ENCODE measurements around the gene CACNG7. TPM values are rescaled to one million over a fixed set of nuclear protein-coding genes. Genes with fewer than 3 reads are reported as not detected.
A peak's percentile ranks its signal among the peaks of the same experiment; 100 is the strongest.

The CACNG7 gene
- total RNA-seq, 2 experiments from 2014 or later: not detected

DNA sequence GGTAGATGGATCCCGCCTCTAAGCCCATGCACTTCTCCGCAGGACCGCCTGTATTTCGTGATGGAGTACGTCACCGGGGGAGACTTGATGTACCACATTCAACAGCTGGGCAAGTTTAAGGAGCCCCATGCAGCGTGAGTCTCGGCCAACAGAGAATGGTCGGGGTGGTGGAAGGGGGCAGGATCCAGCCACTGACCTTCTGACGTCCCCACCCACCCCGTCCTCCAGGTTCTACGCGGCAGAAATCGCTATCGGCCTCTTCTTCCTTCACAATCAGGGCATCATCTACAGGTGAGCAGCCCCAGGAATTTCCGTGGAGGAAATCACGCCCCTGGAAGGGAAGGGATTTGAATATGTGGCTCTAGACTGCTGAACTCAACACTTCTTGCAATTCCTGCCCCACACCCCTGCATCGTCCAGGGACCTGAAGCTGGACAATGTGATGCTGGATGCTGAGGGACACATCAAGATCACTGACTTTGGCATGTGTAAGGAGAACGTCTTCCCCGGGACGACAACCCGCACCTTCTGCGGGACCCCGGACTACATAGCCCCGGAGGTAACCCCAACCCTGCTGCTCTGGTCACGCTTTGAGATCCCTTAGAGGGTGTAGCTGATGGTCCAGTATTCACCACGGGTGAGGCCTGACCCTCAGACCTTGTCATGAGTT, 8.8 kb upstream of the CACNG7 start:
- intact Hi-C loops (cut with micrococcal nuclease; ENCODE audit: unreplicated experiment): no loop called here
- no peak for TF ChIP-seq EZH2phosphoT487 (IDR thresholded peaks at IDR 0.05; ENCODE audit: borderline replicate concordance, low read depth, low read length)
- TF ChIP-seq CTCF (conservative IDR thresholded peaks at IDR 0.05; ENCODE audit: low read length): no peak
- POLR2A ChIA-PET: no interaction called here
- Histone ChIP-seq H3K36me3 (ENCODE audit: insufficient read depth, low read length) (no peaks in the 10 kb centered on the region), H4K20me1 (ENCODE audit: insufficient read depth, low read length) (no peaks in the 10 kb centered on the region), H3K9me3 (ENCODE audit: low read length) (no peaks in the 10 kb centered on the region), H2AFZ (ENCODE audit: low read length) (no peak overlapping the region), H3K4me1 (ENCODE audit: insufficient read depth, low read length, poor library complexity, severe bottlenecking) (no peaks in the 10 kb centered on the region), H3K4me2 (ENCODE audit: low read length) (no peak overlapping the region), H3K9me2 (ENCODE audit: insufficient read depth, low read length) (no peaks in the 10 kb centered on the region), H3K79me2 (ENCODE audit: insufficient read depth, low read depth, low read length) (no peaks in the 10 kb centered on the region), H3K4me3 (ENCODE audit: low read depth, low read length, poor library complexity, severe bottlenecking) (no peak overlapping the region), H3K27ac (ENCODE audit: low read depth, low read length, poor library complexity, severe bottlenecking) (no peak overlapping the region)
- CTCF ChIA-PET (ENCODE audit: unreplicated experiment): no interaction called here
- BruUV-seq (replicated peaks): no TSS peak
- DNase-seq (ENCODE audit: low spot score): no peak

GRCh38 chr19:53903055-53903680, 5.9 kb upstream of the CACNG7 start:
- H3K36me3 ChIP-seq (ENCODE audit: insufficient read depth, low read length): no peaks in the 10 kb centered on the region
- no peaks in the 10 kb centered on the region for H3K79me2 ChIP-seq (ENCODE audit: insufficient read depth, low read depth, low read length)
- H4K20me1 ChIP-seq (ENCODE audit: insufficient read depth, low read length): no peaks in the 10 kb centered on the region
- no peak overlapping the region for H3K4me3 ChIP-seq (ENCODE audit: low read depth, low read length, poor library complexity, severe bottlenecking)
- no peak overlapping the region for H3K27ac ChIP-seq (ENCODE audit: low read depth, low read length, poor library complexity, severe bottlenecking)
- CTCF ChIA-PET (ENCODE audit: unreplicated experiment): no interaction called here
- TF ChIP-seq CTCF (conservative IDR thresholded peaks at IDR 0.05; ENCODE audit: low read length) (no peak), EZH2phosphoT487 (IDR thresholded peaks at IDR 0.05; ENCODE audit: borderline replicate concordance, low read depth, low read length) (no peak)
- BruUV-seq (replicated peaks): no TSS peak
- POLR2A ChIA-PET: no interaction called here
- no peaks in the 10 kb centered on the region for H3K4me1 ChIP-seq (ENCODE audit: insufficient read depth, low read length, poor library complexity, severe bottlenecking)
- H3K4me2 ChIP-seq (ENCODE audit: low read length): no peak overlapping the region
- H3K9me3 ChIP-seq (ENCODE audit: low read length): no peaks in the 10 kb centered on the region
- H3K9me2 ChIP-seq (ENCODE audit: insufficient read depth, low read length): no peaks in the 10 kb centered on the region
- no peak overlapping the region for H2AFZ ChIP-seq (ENCODE audit: low read length)
- peak; percentile 59 for DNase-seq (ENCODE audit: low spot score)
- intact Hi-C loops (cut with micrococcal nuclease; ENCODE audit: unreplicated experiment): no loop called here

DNA sequence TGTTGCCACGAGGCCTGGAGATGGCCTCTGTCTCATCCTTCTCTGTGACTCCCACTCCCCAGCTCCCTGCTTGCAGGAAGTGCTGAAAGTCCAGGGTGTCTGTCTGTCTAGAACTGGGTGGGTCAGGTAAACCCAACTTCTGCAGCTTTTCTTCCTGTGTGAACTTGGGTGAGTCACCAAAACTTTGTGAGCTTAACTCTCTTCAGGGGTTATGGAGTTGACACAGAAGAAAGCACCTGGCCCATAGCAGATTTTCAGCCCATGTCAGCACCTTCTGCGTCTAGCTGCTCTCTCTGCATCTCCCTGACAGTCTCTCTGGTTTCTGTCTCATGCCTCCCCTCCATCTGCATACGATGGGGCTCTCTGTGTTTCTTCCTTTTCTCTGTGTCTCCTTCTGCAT, 4.2 kb upstream of the CACNG7 start:
- H3K4me1 ChIP-seq (ENCODE audit: insufficient read depth, low read length, poor library complexity, severe bottlenecking): no peaks in the 10 kb centered on the region
- no peak for DNase-seq (ENCODE audit: low spot score)
- H3K4me2 ChIP-seq (ENCODE audit: low read length): no peak overlapping the region
- H4K20me1 ChIP-seq (ENCODE audit: insufficient read depth, low read length): no peaks in the 10 kb centered on the region
- no peaks in the 10 kb centered on the region for H3K9me3 ChIP-seq (ENCODE audit: low read length)
- H3K36me3 ChIP-seq (ENCODE audit: insufficient read depth, low read length): no peaks in the 10 kb centered on the region
- H3K9me2 ChIP-seq (ENCODE audit: insufficient read depth, low read length): no peaks in the 10 kb centered on the region
- H3K79me2 ChIP-seq (ENCODE audit: insufficient read depth, low read depth, low read length): no peaks in the 10 kb centered on the region
- H2AFZ ChIP-seq (ENCODE audit: low read length): no peak overlapping the region
- POLR2A ChIA-PET: no interaction called here
- H3K4me3 ChIP-seq (ENCODE audit: low read depth, low read length, poor library complexity, severe bottlenecking): no peak overlapping the region
- BruUV-seq (replicated peaks): no TSS peak
- TF ChIP-seq EZH2phosphoT487 (IDR thresholded peaks at IDR 0.05; ENCODE audit: borderline replicate concordance, low read depth, low read length): no peak
- no peak for TF ChIP-seq CTCF (conservative IDR thresholded peaks at IDR 0.05; ENCODE audit: low read length)
- CTCF ChIA-PET (ENCODE audit: unreplicated experiment): no interaction called here
- intact Hi-C loops (cut with micrococcal nuclease; ENCODE audit: unreplicated experiment): loop anchor here (5.0 kb wide), 1 partner anchor 117 kb away; no protein-coding TSS in a partner anchor
- H3K27ac ChIP-seq (ENCODE audit: low read depth, low read length, poor library complexity, severe bottlenecking): no peak overlapping the region

Data from OCI-LY7 (cell line).